Mesendoderm (in vitro differentiated cells): ENCODE measurements around the gene ANTXR1.
A peak's percentile ranks its signal among the peaks of the same experiment; 100 is the strongest.

Experiments used
- DNase-seq: peaks from one replicate; pipeline ENCODE4 v3.0.0; 2013
- H2AK5ac ChIP-seq: 2 replicates; pipeline ENCODE4 v1.6.1; 2013; ENCODE audit warnings: low read length, inconsistent platforms
- H2BK120ac ChIP-seq: 2 replicates; pipeline ENCODE4 v1.6.1; 2013; ENCODE audit warnings: low read depth, mild to moderate bottlenecking, low read length, moderate library complexity, mixed read lengths
- H2BK15ac ChIP-seq: replicated peaks from 2 replicates; pipeline ENCODE4 v1.6.1; 2013; ENCODE audit warnings: low read depth, mild to moderate bottlenecking, moderate library complexity
- H2BK5ac ChIP-seq: 2 replicates; pipeline ENCODE4 v1.6.1; 2013; ENCODE audit warnings: low read length, inconsistent platforms
- H3K18ac ChIP-seq: 2 replicates; pipeline ENCODE4 v1.6.1; 2013; ENCODE audit warnings: mild to moderate bottlenecking, low read length, mixed read lengths
- H3K23ac ChIP-seq: one replicate; pipeline ENCODE4 v1.6.1; 2013; ENCODE audit warnings: low read length
- H3K27ac ChIP-seq: 2 replicates; pipeline ENCODE4 v1.5.1; 2013; ENCODE audit warnings: low read depth, mild to moderate bottlenecking, inconsistent platforms, low read length, moderate library complexity
- H3K27me3 ChIP-seq: 2 replicates; pipeline ENCODE4 v1.6.1; 2013; ENCODE audit warnings: low read length, control low read depth, mild to moderate bottlenecking, inconsistent platforms; ENCODE audit not compliant: insufficient read depth, poor library complexity
- H3K36me3 ChIP-seq: 2 replicates; pipeline ENCODE4 v1.6.1; 2013; ENCODE audit warnings: low read length, inconsistent platforms; ENCODE audit not compliant: control insufficient read depth, insufficient read depth
- H3K4ac ChIP-seq: one replicate; pipeline ENCODE4 v1.6.1; 2013; ENCODE audit warnings: low read depth, mild to moderate bottlenecking, low read length, moderate library complexity
- H3K4me1 ChIP-seq: 2 replicates; pipeline ENCODE4 v1.6.1; 2013; ENCODE audit warnings: low read depth, low read length, inconsistent platforms; ENCODE audit not compliant: control insufficient read depth
- H3K4me2 ChIP-seq: 2 replicates; pipeline ENCODE4 v1.6.1; 2013; ENCODE audit warnings: low read length
- H3K4me3 ChIP-seq: 2 replicates; pipeline ENCODE4 v1.5.1; 2013; ENCODE audit warnings: mild to moderate bottlenecking, low read length
- H3K56ac ChIP-seq: one replicate; pipeline ENCODE4 v1.6.1; 2013; ENCODE audit warnings: low read length
- H3K79me1 ChIP-seq: 2 replicates; pipeline ENCODE4 v1.6.1; 2013; ENCODE audit warnings: low read length, inconsistent platforms
- H3K79me2 ChIP-seq: 2 replicates; pipeline ENCODE4 v1.6.1; 2013; ENCODE audit warnings: mild to moderate bottlenecking, low read length; ENCODE audit not compliant: control insufficient read depth, insufficient read depth
- H3K9ac ChIP-seq: 2 replicates; pipeline ENCODE4 v1.6.1; 2013; ENCODE audit warnings: low read length, inconsistent platforms
- H4K5ac ChIP-seq: one replicate; pipeline ENCODE4 v1.6.1; 2013; ENCODE audit warnings: low read length
- H4K8ac ChIP-seq: one replicate; pipeline ENCODE4 v1.6.1; 2013; ENCODE audit warnings: low read depth, mild to moderate bottlenecking, control low read depth, low read length, moderate library complexity
- WGBS: extraction: QIAGEN DNeasy Blood & Tissue Kit; methylation state at CpG from one replicate; pipeline ENCODE4 v1.1.7; 2013; ENCODE audit warnings: low lambda C conversion rate, missing lambda C conversion rate; ENCODE audit not compliant: insufficient coverage; ENCODE audit errors: extremely low coverage; 5-methylcytosine and 5-hydroxymethylcytosine counted together

ANTXR1 gene

DNA sequence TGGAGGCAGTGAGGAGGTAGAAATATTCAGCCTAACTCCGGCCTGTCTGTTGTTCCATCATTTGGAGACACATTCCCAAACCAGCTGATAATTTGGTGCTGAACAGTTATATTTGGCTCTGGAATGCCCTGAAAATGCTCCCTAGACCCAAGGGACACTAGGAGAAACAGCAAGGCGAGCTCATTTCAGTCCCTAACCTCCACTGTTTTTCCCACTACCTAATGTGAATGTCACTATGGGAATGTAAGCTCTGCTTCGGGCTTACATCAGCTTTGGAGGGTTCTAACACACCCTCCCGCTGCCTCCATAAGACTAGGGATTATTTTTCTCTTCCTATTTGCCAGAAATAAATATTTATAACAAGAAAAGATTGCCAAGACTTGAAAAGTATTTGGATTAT lies 103.5 kb downstream of the ANTXR1 start:
- Histone ChIP-seq H3K27ac (no peak overlapping the region), H3K56ac (no peak overlapping the region), H2BK5ac (no peak overlapping the region), H3K36me3 (no peaks in the 10 kb centered on the region), H3K18ac (no peak overlapping the region), H2AK5ac (no peak overlapping the region), H3K4me3 (no peak overlapping the region), H3K79me1 (no peaks in the 10 kb centered on the region), H2BK15ac (no peak overlapping the region), H4K8ac (no peak overlapping the region), H3K4ac (no peak overlapping the region), H3K79me2 (no peaks in the 10 kb centered on the region), H3K27me3 (no peaks in the 10 kb centered on the region), H4K5ac (no peak overlapping the region), H3K4me1 (peaks cover 4% of the 10 kb centered on the region), H3K23ac (no peak overlapping the region), H2BK120ac (no peak overlapping the region), H3K4me2 (no peak overlapping the region), H3K9ac (no peak overlapping the region)
- no CpG with 5 or more reads among the region's 4 CpGs for WGBS
- peak; percentile 29 for DNase-seq

GRCh38 chr2:69118609-69119008 lies 105.6 kb downstream of the ANTXR1 start:
- peaks cover 4% of the 10 kb centered on the region for H3K4me1 ChIP-seq
- H3K4ac ChIP-seq: no peak overlapping the region
- H3K79me1 ChIP-seq: no peaks in the 10 kb centered on the region
- H3K36me3 ChIP-seq: no peaks in the 10 kb centered on the region
- no peak overlapping the region for H4K8ac ChIP-seq
- no peak overlapping the region for H2AK5ac ChIP-seq
- no peak overlapping the region for H3K4me3 ChIP-seq
- no peak overlapping the region for H3K4me2 ChIP-seq
- no peak for DNase-seq
- no peak overlapping the region for H2BK5ac ChIP-seq
- H3K9ac ChIP-seq: no peak overlapping the region
- no peak overlapping the region for H3K18ac ChIP-seq
- H4K5ac ChIP-seq: no peak overlapping the region
- H3K27ac ChIP-seq: no peak overlapping the region
- H3K23ac ChIP-seq: no peak overlapping the region
- WGBS: no CpG with 5 or more reads among the region's 13 CpGs
- no peaks in the 10 kb centered on the region for H3K79me2 ChIP-seq
- no peaks in the 10 kb centered on the region for H3K27me3 ChIP-seq
- no peak overlapping the region for H2BK15ac ChIP-seq
- H3K56ac ChIP-seq: no peak overlapping the region
- no peak overlapping the region for H2BK120ac ChIP-seq

- H3K79me1 ChIP-seq: no peaks in the 10 kb centered on the region
- no peak overlapping the region for H3K4me3 ChIP-seq
- H2BK120ac ChIP-seq: no peak overlapping the region
- peaks cover 4% of the 10 kb centered on the region for H3K4me1 ChIP-seq
- H4K8ac ChIP-seq: no peak overlapping the region
- no CpG with 5 or more reads among the region's 16 CpGs for WGBS
- H3K56ac ChIP-seq: no peak overlapping the region
- no peak overlapping the region for H2BK5ac ChIP-seq
- no peak for DNase-seq
- H2BK15ac ChIP-seq: no peak overlapping the region
- H2AK5ac ChIP-seq: no peak overlapping the region
- no peak overlapping the region for H3K9ac ChIP-seq
- no peaks in the 10 kb centered on the region for H3K36me3 ChIP-seq
- no peak overlapping the region for H4K5ac ChIP-seq
- no peak overlapping the region for H3K27ac ChIP-seq
- H3K27me3 ChIP-seq: no peaks in the 10 kb centered on the region
- H3K18ac ChIP-seq: no peak overlapping the region
- no peak overlapping the region for H3K4ac ChIP-seq
- H3K79me2 ChIP-seq: no peaks in the 10 kb centered on the region
- H3K4me2 ChIP-seq: no peak overlapping the region
- no peak overlapping the region for H3K23ac ChIP-seq
These were observed 106.3 kb downstream of the ANTXR1 start for GRCh38 chr2:69119104-69119894.

DNA sequence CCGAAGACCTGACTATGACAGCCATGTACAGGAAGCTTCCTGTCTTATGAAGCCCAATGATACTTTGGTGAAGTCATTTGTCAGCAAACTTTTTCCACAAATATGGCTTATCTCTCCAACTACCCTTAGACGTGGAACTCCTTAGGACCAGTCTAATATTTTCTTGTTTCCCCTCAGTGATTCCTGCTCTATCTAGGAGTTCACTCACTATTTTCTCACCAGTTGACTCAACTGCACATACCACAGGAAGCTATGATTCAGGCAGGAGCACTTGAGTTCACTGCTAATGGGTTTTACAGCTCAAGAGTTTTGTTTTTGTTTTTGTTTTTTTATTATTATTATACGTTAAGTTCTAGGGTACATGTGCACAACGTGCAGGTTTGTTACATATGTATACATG lies 109.3 kb downstream of the ANTXR1 start:
- Histone ChIP-seq H3K4me2 (no peak overlapping the region), H3K4me3 (no peak overlapping the region), H2AK5ac (no peak overlapping the region), H2BK15ac (no peak overlapping the region), H4K5ac (no peak overlapping the region), H3K18ac (no peak overlapping the region), H4K8ac (no peak overlapping the region), H3K4me1 (peaks cover 4% of the 10 kb centered on the region), H3K56ac (no peak overlapping the region), H2BK120ac (no peak overlapping the region), H3K36me3 (no peaks in the 10 kb centered on the region), H3K23ac (no peak overlapping the region), H3K9ac (no peak overlapping the region), H2BK5ac (no peak overlapping the region), H3K27ac (no peak overlapping the region), H3K79me2 (no peaks in the 10 kb centered on the region), H3K4ac (no peak overlapping the region), H3K27me3 (no peaks in the 10 kb centered on the region), H3K79me1 (no peaks in the 10 kb centered on the region)
- no CpG with 5 or more reads among the region's 4 CpGs for WGBS
- no peak for DNase-seq

GRCh38 chr2:69123182-69123581 lies 110.2 kb downstream of the ANTXR1 start:
- peaks cover 4% of the 10 kb centered on the region for H3K4me1 ChIP-seq
- no peak overlapping the region for H3K9ac ChIP-seq
- H2AK5ac ChIP-seq: no peak overlapping the region
- H3K27me3 ChIP-seq: no peaks in the 10 kb centered on the region
- no peak overlapping the region for H3K4me2 ChIP-seq
- no peak overlapping the region for H3K23ac ChIP-seq
- no peak overlapping the region for H3K27ac ChIP-seq
- no peak overlapping the region for H3K4me3 ChIP-seq
- H3K18ac ChIP-seq: no peak overlapping the region
- H2BK120ac ChIP-seq: no peak overlapping the region
- no peaks in the 10 kb centered on the region for H3K79me1 ChIP-seq
- H3K4ac ChIP-seq: no peak overlapping the region
- H4K5ac ChIP-seq: no peak overlapping the region
- H3K79me2 ChIP-seq: no peaks in the 10 kb centered on the region
- no peak overlapping the region for H2BK15ac ChIP-seq
- H2BK5ac ChIP-seq: no peak overlapping the region
- DNase-seq: no peak
- WGBS: no CpG with 5 or more reads among the region's 5 CpGs
- no peak overlapping the region for H4K8ac ChIP-seq
- H3K56ac ChIP-seq: no peak overlapping the region
- no peaks in the 10 kb centered on the region for H3K36me3 ChIP-seq

DNA sequence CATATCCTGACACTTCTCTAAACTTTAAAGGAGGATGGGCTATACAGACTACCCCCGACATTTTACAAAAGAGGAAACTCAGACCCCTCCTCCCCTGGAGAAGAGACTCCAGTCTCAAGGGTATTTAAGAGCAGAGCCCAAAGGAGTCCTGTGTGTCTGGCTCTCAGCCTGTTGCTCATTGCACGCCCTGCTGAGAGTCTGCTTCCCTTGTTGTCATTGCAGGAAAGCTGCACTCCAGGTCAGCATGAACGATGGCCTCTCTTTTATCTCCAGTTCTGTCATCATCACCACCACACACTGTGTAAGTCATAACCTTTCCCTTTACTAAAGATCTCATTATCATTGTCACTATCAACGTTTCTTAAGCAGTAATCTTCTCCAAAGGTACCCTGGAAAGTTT lies 111.4 kb downstream of the ANTXR1 start:
- no peak overlapping the region for H3K9ac ChIP-seq
- H4K8ac ChIP-seq: no peak overlapping the region
- WGBS: no CpG with 5 or more reads among the region's 4 CpGs
- no peak overlapping the region for H3K23ac ChIP-seq
- H2BK5ac ChIP-seq: no peak overlapping the region
- no peak overlapping the region for H3K27ac ChIP-seq
- H3K4me1 ChIP-seq: peaks cover 4% of the 10 kb centered on the region
- H2BK15ac ChIP-seq: no peak overlapping the region
- H3K27me3 ChIP-seq: no peaks in the 10 kb centered on the region
- no peaks in the 10 kb centered on the region for H3K79me2 ChIP-seq
- no peak overlapping the region for H2AK5ac ChIP-seq
- H3K4ac ChIP-seq: no peak overlapping the region
- H4K5ac ChIP-seq: no peak overlapping the region
- H3K56ac ChIP-seq: no peak overlapping the region
- H3K36me3 ChIP-seq: no peaks in the 10 kb centered on the region
- no peak overlapping the region for H3K4me2 ChIP-seq
- H2BK120ac ChIP-seq: no peak overlapping the region
- DNase-seq: no peak
- no peak overlapping the region for H3K18ac ChIP-seq
- H3K79me1 ChIP-seq: no peaks in the 10 kb centered on the region
- H3K4me3 ChIP-seq: no peak overlapping the region
